NCI-H2029 (cell line): ENCODE results near the gene CTH.
"Not testable (repeated sequence)": the region's sequence is repeated elsewhere in the genome, so short reads cannot be mapped to it uniquely, and the experiment has no call there.

Experiments used
- DNase-seq: peaks from one replicate; lab custom pipeline; 2025; lab: John Stamatoyannopoulos, UW

CTH gene

DNA sequence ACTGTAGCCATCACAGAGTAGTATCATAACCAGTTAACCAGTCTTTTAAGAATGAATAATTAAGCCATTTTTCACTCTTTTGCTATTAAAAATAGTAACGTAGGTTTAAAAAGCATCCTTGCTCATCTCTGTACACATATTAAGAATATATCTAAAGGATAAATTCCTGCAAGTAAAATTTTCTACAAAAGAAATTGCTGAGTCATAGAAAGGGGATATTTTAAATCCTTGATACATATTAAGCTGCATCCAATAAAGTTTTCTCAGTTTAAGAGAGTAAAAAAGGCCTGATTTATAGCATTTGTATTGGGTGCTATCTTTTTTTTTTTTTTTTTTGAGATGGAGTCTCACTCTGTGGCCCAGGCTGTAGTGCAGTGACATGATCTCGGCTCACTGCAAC, 1.9 kb upstream of the CTH start:
- DNase-seq, result no peak

DNA sequence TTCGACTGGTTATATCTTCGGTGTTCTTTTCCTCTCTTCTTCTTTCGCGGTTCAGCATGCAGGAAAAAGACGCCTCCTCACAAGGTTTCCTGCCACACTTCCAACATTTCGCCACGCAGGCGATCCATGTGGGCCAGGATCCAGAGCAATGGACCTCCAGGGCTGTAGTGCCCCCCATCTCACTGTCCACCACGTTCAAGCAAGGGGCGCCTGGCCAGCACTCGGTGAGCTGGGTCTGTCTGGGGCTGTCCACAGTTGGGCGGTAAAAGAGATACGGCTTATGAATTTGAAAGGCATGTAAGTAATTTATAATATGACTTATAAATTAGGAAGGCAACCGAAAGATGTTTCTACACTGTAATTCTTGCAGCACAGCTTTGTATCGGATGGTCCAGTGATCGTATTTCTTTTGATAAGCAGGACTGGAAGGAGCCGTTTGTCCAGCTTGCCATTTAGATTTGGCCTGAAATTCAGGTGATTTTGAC, 334 bp downstream of the CTH start:
- no peak for DNase-seq

GRCh38 chr1:70415882-70416281, 4.8 kb downstream of the CTH start:
- DNase-seq, result no peak

DNA sequence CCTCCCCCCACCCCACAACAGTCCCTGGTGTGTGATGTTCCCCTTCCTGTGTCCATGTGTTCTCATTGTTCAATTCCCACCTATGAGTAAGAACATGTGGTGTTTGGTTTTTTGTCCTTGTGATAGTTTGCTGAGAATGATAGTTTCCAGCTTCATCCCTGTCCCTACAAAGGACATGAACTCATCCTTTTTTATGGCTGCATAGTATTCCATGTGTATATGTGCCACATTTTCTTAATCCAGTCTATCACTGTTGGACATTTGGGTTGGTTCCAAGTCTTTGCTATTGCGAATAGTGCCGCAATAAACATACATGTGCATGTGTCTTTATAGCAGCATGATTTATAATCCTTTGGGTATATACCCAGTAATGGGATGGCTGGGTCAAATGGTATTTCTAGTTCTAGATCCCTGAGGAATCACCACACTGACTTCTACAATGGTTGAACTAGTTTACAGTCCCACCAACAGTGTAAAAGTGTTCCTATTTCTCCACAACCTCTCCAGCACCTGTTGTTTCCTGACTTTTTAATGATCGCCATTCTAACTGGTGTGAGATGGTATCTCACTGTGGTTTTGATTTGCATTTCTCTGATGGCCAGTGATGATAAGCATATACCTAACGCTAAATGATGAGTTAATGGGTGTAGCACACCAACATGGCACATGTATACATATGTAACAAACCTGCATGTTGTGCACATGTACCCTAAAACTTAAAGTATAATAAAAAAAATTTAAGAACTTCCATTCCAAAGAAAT, 8.1 kb downstream of the CTH start:
- not testable (repeated sequence) for DNase-seq

- DNase-seq, result no peak
These were observed 9.3 kb downstream of the CTH start for GRCh38 chr1:70420320-70420719.

DNA sequence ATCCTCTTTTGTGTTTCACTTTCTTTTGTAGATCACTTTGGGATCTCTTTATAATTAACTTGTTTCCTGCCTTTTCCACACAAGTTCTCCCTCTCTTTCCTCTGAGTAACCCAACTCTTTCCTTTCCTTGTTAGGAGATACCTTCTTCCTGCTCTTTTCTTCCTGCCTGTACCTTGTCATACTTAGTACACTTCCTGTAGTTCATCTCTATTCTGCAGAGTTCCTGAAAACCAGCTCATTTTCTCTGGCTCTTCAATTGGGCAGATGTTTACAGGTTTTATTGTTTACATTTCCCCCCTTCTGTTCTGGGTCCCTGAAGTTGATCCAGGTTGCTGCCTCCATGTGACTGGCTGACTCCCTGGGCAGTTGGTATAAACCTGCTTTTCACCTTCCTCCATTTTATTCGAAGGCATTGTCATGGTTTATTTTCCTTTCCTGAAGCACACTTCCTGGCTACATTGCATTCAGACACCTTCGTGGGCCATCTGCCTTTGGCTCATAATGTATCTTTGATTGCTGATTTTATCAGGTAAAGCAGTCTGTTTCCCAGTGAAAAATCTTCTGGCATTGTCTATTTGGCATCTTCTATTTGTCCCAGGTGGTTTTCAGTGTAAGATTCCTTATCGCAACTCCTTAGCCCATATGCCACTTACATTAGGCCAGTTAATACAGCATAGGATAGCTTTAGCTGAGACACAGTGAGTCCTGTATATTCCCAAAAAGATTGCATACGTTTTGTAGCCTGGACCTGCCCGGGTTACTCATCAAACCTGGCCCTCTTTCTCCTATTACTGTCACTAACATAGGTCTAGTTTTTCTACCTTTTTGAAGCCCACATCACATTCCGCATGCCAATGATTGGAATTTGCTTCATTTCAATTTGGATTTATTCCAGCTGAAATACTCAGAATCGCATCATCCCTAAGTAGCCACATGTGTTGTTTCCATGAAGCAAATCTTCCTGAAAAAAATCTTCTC, 15.4 kb downstream of the CTH start:
- peak; percentile 44 for DNase-seq

- no peak for DNase-seq
These were observed 16.9 kb downstream of the CTH start for GRCh38 chr1:70427976-70428375.

- DNase-seq, result no peak
These were observed 18.2 kb downstream of the CTH start for GRCh38 chr1:70429219-70429618.

GRCh38 chr1:70429757-70430156, 18.7 kb downstream of the CTH start:
- no peak for DNase-seq

DNA sequence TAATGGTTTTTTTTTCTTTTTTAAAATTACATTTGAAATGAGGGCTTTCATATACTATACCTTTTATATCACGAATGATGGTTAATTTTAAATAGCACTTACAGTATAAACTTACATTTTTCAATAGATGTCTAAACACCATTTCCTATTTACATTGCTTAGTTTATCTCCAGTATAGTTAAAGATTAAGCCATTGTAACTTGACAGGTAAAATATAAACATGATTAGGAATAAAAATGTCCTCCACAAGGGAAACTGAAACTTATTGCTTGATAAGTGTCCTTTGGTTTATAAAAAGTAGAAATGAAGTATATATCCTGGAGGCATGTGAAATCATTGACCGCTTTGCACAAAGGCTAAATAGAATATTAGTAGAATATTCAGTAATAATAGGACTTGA, 20.2 kb downstream of the CTH start:
- no peak for DNase-seq

- DNase-seq, result no peak
These were observed 20.8 kb downstream of the CTH start for GRCh38 chr1:70431874-70432273.

GRCh38 chr1:70434253-70434859, 23.3 kb downstream of the CTH start:
- no peak for DNase-seq

DNA sequence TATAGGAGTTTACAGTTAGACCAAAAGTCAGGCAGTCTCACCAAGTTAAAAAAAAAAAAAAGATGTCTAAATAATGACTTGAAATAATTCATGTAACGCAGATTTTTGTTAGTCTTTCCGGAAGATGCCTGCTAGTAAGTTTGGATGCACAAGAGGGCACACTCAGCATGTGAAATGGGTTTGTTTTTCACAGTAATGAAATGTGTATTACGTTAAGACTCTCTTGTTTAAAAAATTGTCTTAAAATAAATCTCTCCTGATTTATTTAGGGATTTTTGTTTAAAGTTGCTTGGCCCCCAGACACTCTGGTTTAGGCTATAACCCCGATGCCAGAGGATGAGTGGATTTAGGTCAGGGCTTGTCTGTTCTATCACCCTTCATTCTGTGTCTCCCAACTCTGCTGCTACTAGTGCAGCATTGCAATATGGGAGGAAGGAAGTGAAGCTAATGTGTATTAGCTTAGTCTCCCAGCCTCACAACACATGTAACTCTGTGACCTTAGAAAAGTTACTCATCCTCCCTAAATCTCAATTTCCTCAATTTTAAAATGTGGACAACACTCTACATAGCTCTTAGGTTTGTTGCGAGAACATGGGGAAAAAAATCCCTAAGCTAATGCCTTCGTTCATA, 25.7 kb downstream of the CTH start:
- no peak for DNase-seq

- DNase-seq, result no peak
These were observed 27.5 kb downstream of the CTH start for GRCh38 chr1:70438529-70438928.

DNA sequence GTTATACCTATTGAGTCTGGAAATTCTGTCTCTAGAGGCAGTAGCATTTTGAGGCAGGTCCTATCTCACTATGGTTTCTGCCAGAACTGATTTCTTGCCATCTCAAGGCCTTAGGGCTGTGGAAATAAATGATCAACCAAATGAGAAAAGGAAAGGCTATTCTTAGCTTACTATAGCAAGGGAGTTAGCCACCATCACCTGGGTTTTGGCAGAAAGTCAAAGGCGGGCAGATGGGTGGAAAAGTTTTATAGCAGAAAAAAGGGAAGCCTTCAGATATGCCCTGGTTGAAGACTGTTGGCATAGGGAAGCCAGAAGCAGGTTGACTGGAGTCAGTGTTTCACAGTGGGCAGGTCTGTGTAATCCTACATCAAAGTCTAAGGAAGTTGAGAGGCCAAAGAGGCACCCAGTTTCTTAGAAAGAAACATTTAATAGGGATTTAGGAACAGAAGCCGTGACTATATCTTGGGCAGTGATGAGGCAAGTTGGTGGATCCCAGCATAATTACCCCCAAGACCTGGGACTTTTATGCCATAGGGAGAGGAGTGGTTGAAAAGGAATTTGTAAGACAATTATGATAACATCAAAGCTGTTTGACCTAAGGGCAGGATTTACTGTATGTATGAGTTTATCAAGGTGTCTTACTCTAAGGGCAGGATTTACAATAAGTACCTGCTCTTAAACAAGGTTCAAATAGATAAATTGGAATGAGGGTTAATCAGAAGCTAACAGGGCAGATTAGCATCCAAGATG, 29.7 kb downstream of the CTH start:
- no peak for DNase-seq

DNA sequence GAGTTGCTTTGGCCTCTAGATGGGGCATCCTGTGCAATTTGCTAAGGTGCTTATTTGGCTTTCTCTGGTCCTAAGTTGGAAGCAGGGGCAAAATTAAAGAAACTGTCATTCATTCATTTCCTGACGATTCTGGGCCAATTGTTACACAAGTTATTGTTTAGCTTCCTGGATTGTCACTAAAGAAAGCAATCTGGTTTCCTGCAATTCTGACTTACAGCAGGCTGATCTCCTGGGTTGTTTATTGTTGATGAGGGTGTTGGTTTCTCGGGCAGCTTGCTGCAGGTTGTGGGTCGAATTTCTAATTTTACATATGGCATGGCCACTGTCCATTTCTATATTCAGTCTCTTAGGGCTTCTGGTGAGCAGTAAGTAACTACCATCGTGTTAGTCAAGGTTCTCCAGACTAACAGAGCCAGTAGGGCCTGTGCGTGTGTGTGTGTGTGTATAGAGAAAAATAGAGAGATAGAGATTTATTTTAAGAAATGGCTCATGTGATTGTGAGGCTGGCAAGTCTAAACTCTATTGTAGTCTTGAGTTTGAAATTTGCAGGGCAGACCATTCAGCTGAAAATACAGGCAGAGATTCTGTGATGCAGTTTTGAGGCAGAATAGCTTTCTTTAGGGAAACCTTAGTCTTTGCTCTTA, 30.4 kb downstream of the CTH start:
- DNase-seq, result no peak

DNA sequence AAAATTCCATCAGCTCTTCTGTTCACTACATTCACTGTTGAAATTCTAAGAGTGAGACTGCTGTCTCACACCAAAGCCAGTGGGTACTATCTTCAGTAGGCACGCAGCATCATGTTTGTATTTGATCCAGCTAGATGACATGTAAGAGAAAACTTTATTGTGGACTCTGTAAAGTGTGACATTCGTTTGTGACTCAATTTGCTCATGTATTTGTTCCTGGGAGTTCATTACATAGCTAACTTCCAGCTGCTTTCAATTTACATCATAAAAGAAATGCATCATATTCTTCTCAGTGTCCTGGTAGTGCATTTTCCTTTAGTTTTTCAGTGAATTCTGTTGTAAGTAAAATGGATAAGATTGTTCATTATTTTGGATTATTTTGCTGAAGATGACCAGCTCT, 31.4 kb downstream of the CTH start:
- DNase-seq, result no peak

GRCh38 chr1:70443739-70444138, 32.7 kb downstream of the CTH start:
- DNase-seq, result no peak

DNA sequence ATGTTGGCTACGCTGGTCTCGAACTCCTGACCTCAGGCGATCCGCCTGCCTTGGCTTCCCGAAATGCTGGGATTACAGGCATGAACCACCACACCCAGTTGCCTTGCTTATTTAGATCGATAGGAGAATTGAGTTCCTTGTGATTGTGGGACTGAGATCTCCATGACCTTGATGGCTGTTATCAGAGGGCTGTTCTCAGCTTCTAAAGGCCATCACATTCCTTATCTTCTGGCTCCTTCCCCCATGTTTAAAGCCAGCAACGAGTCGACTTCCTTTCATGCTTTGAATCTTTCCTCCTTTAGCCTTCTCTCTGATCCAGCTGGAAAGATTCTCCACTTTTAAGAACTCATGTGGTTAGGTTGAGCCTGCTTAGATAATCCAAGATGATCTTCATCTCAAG, 38.0 kb downstream of the CTH start:
- no peak for DNase-seq

DNA sequence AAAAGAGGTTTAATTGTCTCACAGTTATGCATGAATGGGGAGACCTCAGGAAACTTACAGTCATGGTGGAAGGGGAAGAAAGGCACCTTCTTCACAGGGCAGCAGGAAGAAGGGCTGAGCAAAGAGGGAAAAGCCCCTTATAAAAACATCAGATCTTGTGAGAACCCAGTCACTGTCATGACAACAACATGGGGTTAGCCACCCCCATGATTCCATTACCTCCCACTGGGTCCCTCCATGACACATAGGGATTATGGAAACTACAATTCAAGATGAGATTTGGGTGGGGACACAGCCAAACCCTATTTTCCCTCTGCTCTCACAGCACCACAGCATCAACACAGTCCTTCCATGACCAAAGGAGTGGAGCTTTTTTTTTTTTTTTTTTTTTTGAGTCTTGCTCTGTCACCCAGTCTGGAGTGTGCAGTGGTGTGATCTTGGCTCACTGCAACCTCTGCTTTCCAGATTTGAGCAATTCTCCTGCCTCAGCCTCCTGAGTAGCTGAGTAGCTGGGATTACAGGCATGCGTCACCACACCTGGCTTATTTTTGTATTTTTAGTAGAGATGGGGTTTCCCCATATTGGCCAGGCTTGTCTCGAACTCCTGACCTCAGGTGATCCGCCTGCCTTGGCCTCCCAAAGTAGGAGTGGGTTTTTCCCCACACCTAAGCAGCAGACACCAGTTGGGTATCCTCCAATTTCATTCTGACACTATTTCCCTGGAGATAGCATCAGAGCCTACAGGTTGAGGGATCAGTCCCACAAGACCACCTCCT, 41.3 kb downstream of the CTH start:
- not testable (repeated sequence) for DNase-seq
